Frontal cortex (tissue), 4 donors: ENCODE measurements around the gene HEATR3. TPM values are rescaled to one million over a fixed set of nuclear protein-coding genes. Genes with fewer than 3 reads are reported as not detected.
A peak's percentile ranks its signal among the peaks of the same experiment; 100 is the strongest.

Experiments used
- DNase-seq, 2 donors: peaks; one replicate each; pipeline ENCODE4 v3.0.0; 2012; ENCODE audit warnings: low spot score in 2 of 2
- FAIRE-seq: peaks from 2 replicates; lab custom pipeline; 2012; peaks lifted over from hg19 to GRCh38; lab: Jason Lieb, UNC
- small RNA-seq: library from RNA; depleted of rRNA; stranded (forward); fragments of <200 nt; gene quantifications from one replicate; pipeline ENCODE3, GENCODE V24; 2014
- total RNA-seq: library from RNA; depleted of rRNA; stranded (reverse); fragments of >200 nt; gene quantifications from one replicate; pipeline ENCODE4 v1.2.3, GENCODE V29; 2014
- donor health status: control.
- donor health status: control.
- donor health status: control.

Gene HEATR3
- total RNA-seq, 1 donor from 2014 or later: 36.7 TPM

DNA sequence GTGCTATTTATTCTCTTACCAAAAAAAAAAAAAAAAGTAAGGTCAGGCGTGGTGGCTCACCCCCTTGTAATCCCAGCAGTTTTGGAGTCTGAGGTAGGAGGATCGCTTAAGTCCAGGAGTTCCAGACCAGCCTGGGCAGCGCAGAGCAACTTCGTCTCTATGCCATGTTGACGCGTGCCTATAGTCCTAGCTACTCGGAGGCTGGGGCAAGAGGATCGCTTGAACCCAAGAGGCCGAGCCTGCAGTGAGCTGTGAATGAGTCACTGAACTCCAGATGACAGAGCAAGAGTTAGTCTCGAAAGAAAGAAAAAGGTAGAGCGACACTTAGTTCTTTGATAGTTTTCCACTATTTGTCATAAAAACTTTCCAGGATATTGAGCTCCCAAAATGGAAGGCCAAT, 86.0 kb downstream of the HEATR3 start:
- FAIRE-seq (no peak), DNase-seq (no peak)

DNA sequence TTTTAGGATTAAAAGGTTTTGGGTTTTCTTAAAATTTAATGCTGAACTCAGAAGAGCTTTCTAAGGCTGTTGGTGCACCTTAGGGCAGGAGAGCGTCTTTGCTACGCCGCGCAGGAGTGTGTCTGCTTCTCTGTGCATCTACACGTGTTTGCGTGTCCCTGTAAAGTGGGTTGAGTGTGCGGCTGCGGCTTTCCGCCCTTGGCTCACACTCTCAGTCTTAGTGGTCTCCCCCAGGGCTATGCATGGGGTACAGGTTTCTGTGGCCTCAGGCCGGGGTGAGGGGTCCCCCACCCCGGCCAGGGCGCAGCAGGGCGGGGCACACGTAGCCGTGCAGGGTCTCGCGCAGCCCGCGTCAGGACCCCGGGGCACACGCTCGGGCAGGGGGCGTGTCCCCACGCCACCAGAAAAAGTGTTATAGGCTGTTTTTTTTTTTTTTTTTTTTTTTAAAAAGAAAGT, 86.6 kb downstream of the HEATR3 start:
- no peak for DNase-seq
- no peak for FAIRE-seq

- no peak for FAIRE-seq
- peak; percentile 98 to 99 for DNase-seq
Measured at GRCh38 chr16:50152807-50153595, 87.2 kb downstream of the HEATR3 start, which contains the start of gene TENT4B. TSS of gene TENT4B (plus strand) at chr16:50153306. CDS start at chr16:50153622, 316 bp downstream.

DNA sequence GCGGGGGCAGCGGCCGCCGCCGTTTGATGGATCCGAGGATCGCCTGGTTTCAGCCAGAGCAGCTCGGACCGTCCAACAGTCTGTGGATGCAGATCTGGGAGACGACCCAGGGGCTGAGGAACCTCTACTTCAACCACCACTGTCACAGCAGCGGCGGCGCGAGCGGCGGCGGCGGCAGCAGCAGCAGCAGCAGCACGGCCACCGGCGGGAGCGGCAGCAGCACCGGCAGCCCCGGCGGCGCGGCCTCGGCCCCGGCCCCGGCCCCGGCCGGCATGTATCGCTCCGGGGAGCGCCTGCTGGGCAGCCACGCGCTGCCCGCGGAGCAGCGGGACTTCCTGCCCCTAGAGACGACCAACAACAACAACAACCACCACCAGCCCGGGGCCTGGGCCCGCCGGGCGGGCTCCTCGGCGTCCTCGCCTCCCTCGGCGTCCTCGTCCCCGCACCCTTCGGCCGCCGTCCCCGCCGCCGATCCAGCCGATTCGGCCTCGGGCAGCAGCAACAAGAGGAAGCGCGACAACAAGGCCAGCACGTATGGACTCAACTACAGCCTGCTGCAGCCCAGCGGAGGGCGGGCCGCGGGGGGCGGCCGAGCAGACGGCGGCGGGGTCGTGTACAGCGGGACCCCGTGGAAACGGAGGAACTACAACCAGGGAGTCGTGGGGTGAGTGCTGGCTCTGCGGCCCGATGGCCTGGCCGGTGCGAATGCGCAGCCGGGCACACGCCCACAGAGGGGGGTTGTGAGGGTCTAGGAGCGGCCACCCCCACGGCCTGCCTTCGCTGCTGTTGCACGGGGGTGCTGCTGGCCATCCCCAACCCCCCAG, 88.0 kb downstream of the HEATR3 start:
- no peak for FAIRE-seq
- peak in 1 of 2 donors; percentile 28 for DNase-seq

GRCh38 chr16:50154420-50154950, 88.7 kb downstream of the HEATR3 start:
- no peak for FAIRE-seq
- DNase-seq: peak; percentile 21 to 28

DNA sequence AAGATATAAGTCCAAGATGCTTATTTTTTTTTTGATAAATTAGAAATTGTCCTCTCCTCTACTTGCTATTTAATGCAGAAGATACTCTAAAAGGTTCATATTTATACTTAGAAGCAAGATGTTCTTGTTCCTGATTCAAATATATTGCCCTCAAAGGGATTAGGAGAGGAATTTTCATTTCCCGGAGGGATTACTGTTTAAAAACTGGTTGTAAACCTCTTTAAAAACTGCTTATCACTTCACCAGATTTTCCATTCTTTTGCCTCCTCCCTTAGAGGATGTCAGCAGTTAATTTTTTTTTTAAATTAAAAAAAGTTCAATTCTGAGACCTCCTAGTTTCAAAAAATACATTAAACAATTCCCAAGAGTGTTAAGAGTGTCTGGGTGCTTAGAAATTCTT, 90.2 kb downstream of the HEATR3 start:
- FAIRE-seq: no peak
- no peak for DNase-seq

Small RNA genes within 50 kb of the gene (small RNA-seq; reads per million reads assigned to genes)
- gene RF00017 (not detected), gene RF00156 (not detected), gene RNY4P3 (1.5 reads per million, percentile 76 among the genes with 10 or more reads in this experiment), gene RPL10P14 (not detected)

Other genes starting within 250 kb of the HEATR3 start
- gene ZNF423, start 209.9 kb upstream of the HEATR3 start, total RNA-seq: 7.3 TPM
- 74.6 TPM for gene CNEP1R1, start 40.7 kb upstream of the HEATR3 start, total RNA-seq
- 27.7 TPM for gene TENT4B, start 87.3 kb downstream of the HEATR3 start, total RNA-seq
- 9.8 TPM for gene ADCY7, start 200.6 kb downstream of the HEATR3 start, total RNA-seq